GM19397 (cell line): ENCODE data around the gene MICAL2.

Experiments used
- ATAC-seq: cut with Tn5 transposase; IDR thresholded peaks from one replicate; pipeline ENCODE4 v1.9.1; 2021; ENCODE audit warnings: mild to moderate bottlenecking, moderate library complexity; ENCODE audit not compliant: unreplicated experiment

The MICAL2 gene

GRCh38 chr11:12166299-12167060 lies 56.1 kb downstream of the MICAL2 start:
- ATAC-seq, result no peak

DNA sequence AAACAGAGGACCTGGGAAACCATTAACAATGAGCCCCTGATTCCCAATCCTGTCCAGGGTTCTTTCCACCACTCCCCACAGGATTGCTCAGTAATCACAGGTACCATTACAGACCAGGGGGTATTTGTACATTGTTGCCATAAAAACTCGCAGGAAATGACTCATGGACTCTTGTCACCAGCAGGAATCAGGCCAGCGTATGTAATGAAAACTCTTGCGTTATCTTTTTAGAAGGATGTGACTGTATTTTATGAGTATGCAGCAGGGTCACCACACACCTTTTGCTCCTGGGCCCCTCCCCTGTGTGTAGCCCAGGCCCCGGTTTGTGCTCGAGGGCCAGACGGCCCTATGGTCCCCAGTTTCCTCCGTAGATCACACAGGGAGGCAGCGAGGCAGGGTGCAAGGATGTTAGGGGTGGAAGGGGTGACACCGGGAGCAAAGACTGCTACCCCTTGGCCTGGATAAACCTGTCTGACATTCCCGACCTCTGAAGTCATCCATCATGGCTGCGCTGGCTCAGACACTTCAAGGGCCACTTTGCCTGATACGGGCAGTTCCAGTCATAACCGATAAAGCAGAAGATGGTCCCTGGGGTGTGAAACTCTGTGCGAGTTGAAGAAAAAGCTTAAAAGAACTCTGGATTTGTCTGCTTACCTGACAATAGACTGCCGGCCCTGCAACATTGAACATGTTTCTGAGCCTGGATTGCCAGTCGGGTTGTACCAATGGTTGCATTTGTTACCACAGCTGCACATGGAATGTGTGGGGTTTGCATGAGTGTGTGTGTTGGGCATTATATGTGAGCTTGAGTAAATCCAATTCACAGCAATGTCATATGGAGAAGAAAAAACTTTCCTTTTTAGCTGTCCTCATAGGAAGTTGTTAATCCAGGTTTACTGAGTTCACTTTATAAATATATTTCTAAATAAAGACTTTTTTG lies 56.9 kb downstream of the MICAL2 start:
- ATAC-seq, result no peak

GRCh38 chr11:12168114-12168513 lies 57.7 kb downstream of the MICAL2 start:
- no peak for ATAC-seq

DNA sequence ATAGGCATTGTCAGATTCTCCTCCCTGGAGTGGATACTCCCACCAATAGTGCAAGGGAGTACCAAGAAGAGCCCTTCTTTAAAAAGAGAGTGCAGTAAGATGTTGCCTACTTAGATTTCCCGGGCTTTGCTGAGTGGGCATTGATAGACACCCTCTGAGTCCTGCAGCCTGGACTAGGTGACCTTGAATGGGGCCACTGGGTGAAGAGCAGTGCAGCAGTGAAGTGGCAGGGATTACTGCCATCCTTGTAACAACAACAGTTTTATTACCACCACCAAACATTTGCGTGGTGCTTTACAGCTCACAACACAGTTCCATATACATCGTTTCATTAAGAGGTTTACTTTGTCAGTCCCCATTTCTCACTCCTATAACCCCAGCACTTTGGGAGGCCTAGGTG lies 59.4 kb downstream of the MICAL2 start:
- no peak for ATAC-seq

DNA sequence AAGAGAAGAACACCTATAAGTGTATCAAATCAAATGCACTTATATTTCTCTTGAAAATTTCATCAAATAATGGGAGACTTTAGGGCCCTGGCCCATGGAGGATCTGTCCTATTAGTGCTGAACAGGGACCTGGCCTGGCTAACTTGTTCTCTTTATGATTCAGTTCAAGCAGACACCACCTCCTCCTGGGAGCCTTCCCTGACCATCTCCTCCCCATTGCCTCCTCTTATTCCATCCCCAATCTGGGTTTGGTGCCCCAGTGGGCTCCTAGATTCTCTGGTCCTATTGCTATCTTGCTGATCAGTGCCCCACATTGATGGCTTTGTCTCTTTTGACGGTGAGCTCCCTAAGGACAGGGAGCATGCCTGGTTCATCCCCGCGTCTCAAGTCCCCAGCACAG lies 60.1 kb downstream of the MICAL2 start:
- ATAC-seq, result no peak

- no peak for ATAC-seq
Measured at GRCh38 chr11:12170984-12171383, 60.6 kb downstream of the MICAL2 start.

- ATAC-seq, result no peak
Measured at GRCh38 chr11:12171921-12172320, 61.5 kb downstream of the MICAL2 start.

GRCh38 chr11:12172493-12173013 lies 62.2 kb downstream of the MICAL2 start:
- ATAC-seq, result no peak

DNA sequence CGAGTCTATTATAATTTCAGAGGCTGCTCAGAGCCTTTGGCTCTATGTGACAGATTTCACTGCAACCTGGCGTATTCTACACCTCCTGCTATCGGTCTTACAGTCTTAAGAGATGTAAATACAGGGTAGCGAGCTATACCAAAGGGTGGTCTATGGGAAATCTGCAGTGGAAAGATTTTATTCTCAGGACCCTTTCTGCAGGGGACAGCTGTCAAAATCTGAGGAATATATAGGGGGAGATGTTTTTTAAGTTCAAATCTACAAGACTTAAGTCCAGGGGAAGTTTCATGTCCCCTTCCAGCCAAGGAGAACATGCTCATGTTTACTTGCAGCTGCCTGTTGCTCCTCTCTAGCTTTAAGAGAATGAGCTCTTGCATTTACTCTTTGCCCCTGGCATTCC lies 62.7 kb downstream of the MICAL2 start:
- no peak for ATAC-seq

DNA sequence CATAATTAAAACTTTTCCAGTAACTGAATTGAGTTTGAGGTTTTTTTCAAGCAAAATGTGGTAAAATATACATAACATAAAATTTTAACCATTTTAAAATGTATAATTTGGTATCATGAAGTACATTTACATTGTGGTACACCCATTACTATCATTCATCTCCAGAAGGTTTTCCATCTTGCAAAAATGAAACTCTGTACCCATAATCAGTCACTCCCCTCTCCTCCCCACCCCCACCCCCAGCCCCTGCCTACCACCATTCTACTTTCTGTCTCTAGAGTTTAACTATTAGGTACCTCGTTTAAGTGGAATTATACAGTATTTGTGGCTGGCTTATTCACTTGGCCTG lies 63.7 kb downstream of the MICAL2 start:
- peak; percentile 26 for ATAC-seq

DNA sequence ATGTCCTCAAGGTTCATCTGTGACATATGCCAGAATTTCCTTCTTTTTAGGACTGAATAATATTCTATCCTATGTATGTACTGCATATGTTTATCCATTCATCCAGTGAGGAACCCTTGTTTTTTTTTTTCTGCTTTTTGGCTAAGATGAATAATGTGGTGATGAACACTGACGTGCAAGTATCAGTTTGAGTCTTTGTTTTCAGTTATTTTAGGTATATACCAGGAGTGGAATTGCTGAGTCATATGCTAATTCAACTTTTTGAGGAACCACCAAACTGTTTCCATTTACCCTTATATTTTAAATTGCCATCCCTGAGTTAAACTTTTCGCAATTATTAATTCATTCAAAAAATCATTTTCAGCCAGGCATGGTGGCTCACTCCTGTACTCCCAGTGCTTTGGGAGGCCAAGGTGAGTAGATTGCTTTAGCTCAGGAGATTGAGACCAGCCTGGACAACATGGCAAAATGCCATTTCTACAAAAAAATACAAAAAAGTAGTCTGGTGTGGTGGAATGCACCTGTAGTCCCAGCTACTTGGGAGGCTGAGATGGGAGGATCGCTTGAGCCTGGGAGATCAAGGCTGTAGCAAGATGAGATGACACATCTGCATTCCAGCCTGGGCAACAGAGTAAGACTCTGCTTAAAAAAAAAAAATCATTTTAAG lies 64.2 kb downstream of the MICAL2 start:
- peak; percentile 74 for ATAC-seq

GRCh38 chr11:12175694-12176241 lies 65.4 kb downstream of the MICAL2 start:
- no peak for ATAC-seq

- no peak for ATAC-seq
Measured at GRCh38 chr11:12176410-12176809, 66.0 kb downstream of the MICAL2 start.

DNA sequence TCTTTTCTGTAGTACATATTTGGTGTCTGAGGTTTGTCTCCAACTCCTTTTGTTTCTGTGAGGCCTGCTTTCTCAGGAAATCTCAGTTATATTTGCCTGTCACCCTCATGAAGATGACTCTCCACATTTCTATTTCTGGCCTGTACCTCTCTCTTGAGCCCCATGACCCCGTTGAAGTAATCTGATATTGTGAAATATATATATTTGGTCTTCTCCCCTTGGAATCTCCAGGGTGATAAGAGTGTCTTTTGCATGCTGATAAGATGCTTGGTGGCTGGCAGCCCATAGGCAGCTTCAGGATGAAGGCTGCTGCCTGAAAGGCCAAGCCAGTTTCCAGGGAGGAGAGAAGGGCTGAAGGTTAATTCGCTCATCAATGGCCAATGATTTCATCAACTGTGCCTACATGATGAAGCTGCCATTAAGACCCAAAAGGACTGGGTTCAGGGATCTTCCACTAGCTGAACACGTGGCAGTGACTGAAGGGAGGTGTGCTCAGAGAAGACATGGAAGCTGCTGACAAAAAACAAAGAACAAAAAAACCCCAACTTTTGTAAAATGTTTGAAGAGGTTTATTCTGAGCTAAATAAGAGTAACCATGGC lies 67.4 kb downstream of the MICAL2 start:
- no peak for ATAC-seq

DNA sequence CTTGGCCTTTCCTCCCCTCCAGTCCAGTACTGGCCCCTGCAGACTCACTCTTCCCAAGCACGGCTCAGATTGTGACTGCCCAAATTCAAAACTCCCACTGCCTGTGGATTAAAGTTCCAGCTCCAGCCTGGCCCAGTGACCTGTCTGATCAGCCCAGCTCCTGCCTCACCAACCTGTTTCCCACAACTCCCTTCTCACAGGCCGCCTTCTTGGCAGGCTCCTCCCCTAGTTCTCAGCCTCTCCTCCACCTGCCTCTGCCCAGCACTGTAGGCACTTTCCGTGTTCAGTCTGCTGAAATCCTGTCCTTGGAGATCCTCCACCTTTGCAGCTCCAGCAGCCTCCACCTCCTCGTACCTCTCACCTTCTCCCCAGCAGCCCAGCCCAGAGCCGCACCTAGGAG lies 68.6 kb downstream of the MICAL2 start:
- no peak for ATAC-seq

DNA sequence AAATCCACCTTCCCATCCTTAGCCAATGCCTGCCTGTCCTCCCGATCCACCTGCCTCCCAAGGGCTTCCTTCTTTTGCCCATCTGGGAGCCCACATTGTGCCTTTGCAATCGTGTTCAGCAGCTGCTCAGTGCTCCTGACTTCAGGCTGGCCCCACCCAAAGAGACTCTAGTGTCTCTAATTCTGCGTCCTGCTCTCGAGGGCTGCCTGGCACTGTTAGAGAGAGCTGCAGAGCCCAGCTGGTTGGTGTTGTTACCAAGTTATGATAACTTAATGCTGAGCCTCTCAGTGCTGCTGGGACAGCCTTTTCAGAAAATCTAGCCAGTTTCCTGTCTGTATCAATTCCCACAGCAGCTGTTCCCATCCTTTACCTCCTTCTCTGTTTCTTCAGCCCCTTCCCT lies 69.1 kb downstream of the MICAL2 start:
- ATAC-seq, result no peak

DNA sequence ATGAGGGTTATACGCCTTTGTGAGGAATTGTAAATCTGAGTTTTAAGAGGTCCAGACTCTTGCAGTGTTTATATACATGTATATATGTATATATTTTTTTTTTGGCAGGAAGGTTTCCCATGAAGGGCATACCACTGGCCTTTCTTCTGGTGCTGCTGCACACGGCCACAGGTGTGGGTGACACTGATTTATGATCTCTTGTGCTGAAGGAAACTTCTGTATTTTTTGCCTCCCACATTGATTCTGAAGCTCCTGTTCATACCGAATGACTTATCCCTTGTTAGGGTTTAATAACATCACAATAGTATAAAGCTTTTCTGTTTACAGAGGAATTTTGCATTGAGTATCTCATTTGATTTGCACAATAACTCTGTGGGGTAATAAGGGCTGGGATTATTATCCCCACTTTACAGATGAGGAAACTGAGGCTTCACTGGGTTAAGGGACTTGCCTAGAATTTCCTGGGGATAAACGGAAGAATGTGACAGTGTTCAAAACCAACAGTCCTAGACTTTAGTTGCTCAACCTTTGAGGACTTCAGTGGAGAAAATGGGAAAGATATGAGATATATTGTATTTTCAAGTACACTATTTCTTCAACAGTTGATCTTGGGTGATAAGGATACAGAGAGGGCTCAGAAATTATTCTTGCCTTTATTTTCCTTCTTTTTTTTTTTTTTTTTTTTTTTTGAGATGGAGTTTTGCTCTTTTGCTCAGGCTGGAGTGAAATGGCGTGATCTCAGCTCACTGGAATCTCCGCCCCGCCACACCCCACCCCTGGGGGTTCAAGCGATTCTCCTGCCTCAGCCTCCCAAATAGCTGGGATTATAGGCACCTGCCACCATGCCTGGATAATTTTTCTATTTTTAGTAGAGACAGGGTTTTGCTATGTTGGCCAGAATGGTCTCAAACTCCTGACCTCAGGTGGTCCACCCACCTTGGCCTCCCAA lies 70.1 kb downstream of the MICAL2 start:
- no peak for ATAC-seq

- no peak for ATAC-seq
Measured at GRCh38 chr11:12182302-12182675, 71.9 kb downstream of the MICAL2 start.

DNA sequence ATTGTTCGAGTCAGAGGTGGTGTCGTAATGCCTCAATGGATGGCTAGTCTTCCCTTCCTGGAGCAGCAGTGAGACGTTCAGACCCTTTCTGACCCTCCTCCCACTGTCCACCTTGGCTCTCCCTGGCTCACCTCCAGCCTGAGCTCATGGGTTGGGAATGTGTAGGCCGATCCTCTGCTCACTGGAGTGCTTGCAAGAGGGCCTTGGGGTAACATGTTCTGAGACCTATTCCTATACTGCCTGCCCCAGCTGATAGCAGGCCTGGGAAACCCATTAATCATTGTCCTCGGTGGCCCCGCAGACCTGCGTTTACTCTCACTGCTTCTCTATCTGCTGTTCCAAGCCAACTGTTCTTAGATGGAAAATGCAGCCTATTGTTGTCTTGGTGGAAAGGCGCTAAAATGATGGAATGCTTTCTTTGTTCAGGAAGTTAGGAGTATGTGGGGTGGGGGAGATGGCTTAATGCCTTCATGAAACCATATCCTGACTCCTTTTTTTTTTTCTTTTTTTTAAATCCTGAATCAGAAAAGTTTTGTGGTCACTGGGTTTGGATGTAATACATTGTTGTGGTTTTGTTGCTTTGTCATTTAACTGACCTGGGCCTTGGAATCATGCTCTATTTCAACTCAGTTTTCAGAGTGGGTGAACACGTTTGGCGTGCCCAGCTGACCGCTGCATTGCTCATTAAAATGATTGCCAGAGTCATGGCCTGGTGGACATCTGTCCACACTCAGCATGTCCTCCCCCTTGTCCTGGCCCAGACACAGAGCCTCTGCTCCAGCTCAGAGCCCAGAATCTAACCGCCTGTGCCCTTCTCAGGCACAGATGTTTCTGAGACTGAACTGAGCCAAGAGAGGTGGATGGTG lies 72.5 kb downstream of the MICAL2 start:
- no peak for ATAC-seq
